Tibial nerve (tissue), 4 donors: Measurements from ENCODE around the gene POMT2. TPM values are rescaled to one million over a fixed set of nuclear protein-coding genes. Genes with fewer than 3 reads are reported as not detected.

ENCODE experiments used
- DNase-seq, 2 donors: peaks; one replicate each; pipeline ENCODE4 v3.0.0-alpha.2; 2019; ENCODE audit warnings: low spot score in 2 of 2
- H3K27ac ChIP-seq, 4 donors: fragments of 200-600 bp; sonication (generic) in 3 of 4; one replicate each; pipeline ENCODE4 v1.5.1; 2017 to 2019; ENCODE audit warnings: mild to moderate bottlenecking in 1 of 4
- H3K27me3 ChIP-seq, 2 donors: fragments of 200-600 bp; sonication (generic) in 1 of 2; one replicate each; pipeline versions ENCODE4 v1.5.1 to v1.6.0; 2017 to 2019
- H3K36me3 ChIP-seq, 3 donors: fragments of 200-600 bp; sonication (generic); one replicate each; pipeline ENCODE4 v1.5.1; 2018 to 2019
- H3K4me1 ChIP-seq, 4 donors: fragments of 200-600 bp; sonication (generic) in 3 of 4; one replicate each; pipeline ENCODE4 v1.5.1; 2017 to 2019
- H3K4me3 ChIP-seq, 4 donors: fragments of 200-600 bp; sonication (generic) in 3 of 4; one replicate each; pipeline ENCODE4 v1.5.1; 2017 to 2019; ENCODE audit warnings: mild to moderate bottlenecking in 1 of 4, moderate library complexity in 1 of 4
- H3K9me3 ChIP-seq, 4 donors: fragments of 200-600 bp; sonication (generic) in 3 of 4; one replicate each; pipeline ENCODE4 v1.5.1; 2017 to 2019
- CTCF ChIP-seq, 5 experiments: fragments of 200-600 bp in 3 of 5; fragments of 450-650 bp in 2 of 5; sonication (generic) in 3 of 5; IDR thresholded peaks; one replicate each; pipeline ENCODE4 v1.5.1; 2016 to 2019; ENCODE audit warnings: antibody characterized with exemption in 5 of 5, mild to moderate bottlenecking in 3 of 5, moderate library complexity in 2 of 5
- EP300 ChIP-seq, 2 donors: sonication (generic); formaldehyde crosslinking; IDR thresholded peaks; one replicate each; pipeline ENCODE4 v1.6.1; 2017; ENCODE audit warnings: antibody characterized with exemption in 2 of 2, mild to moderate bottlenecking in 1 of 2
- POLR2A ChIP-seq, 2 donors: fragments of 450-650 bp; IDR thresholded peaks; one replicate each; pipeline ENCODE4 v1.6.1; 2017; ENCODE audit warnings: antibody characterized with exemption in 2 of 2, mild to moderate bottlenecking in 2 of 2, moderate library complexity in 2 of 2
- WGBS, 2 donors: methylation state at CpG; one replicate each; pipeline ENCODE4 v1.1.5; 2018; 5-methylcytosine and 5-hydroxymethylcytosine counted together
- total RNA-seq, 4 donors: library from RNA; depleted of rRNA; stranded (reverse); fragments of >200 nt; gene quantifications; one replicate each; pipeline ENCODE4 v1.1.0, GENCODE V29; 2016

The POMT2 gene
- total RNA-seq, 4 donors from 2014 or later = 23.9 to 38.7 (median 28.9) TPM

GRCh38 chr14:77266336-77266735 is 54.3 kb downstream of the POMT2 start:
- H3K36me3 ChIP-seq = no peaks in the 10 kb centered on the region
- H3K4me3 ChIP-seq = no peak overlapping the region
- H3K4me1 ChIP-seq = peaks cover 0 to 10% (median 0%) of the 10 kb centered on the region in 4 donors
- peaks cover 0 to 48% of the 10 kb centered on the region in 2 donors for H3K27me3 ChIP-seq
- no peak overlapping the region for H3K27ac ChIP-seq
- TF ChIP-seq POLR2A (IDR thresholded peaks at IDR 0.05) = no peak
- TF ChIP-seq CTCF (IDR thresholded peaks at IDR 0.05) = no peak
- no peak for TF ChIP-seq EP300 (IDR thresholded peaks at IDR 0.05)
- WGBS, 2 donors = 87 to 90% methylated on average over 8 of the region's 8 CpGs
- no peak for DNase-seq
- peaks cover 0 to 20% (median 2%) of the 10 kb centered on the region in 4 donors for H3K9me3 ChIP-seq

- Histone ChIP-seq H3K36me3 (no peaks in the 10 kb centered on the region), H3K4me3 (no peak overlapping the region), H3K9me3 (peaks cover 0 to 20% (median 2%) of the 10 kb centered on the region in 4 donors), H3K27me3 (peaks cover 0 to 42% of the 10 kb centered on the region in 2 donors), H3K4me1 (peaks cover 0 to 5% (median 0%) of the 10 kb centered on the region in 4 donors), H3K27ac (no peak overlapping the region)
- no peak for DNase-seq
- TF ChIP-seq EP300 (IDR thresholded peaks at IDR 0.05) (no peak), POLR2A (IDR thresholded peaks at IDR 0.05) (no peak), CTCF (IDR thresholded peaks at IDR 0.05) (no peak)
- WGBS, 2 donors = 53 to 74% methylated on average over 15 to 16 of the region's 16 CpGs
Observed at GRCh38 chr14:77265561-77266335, 54.9 kb downstream of the POMT2 start.

- peaks cover 0 to 20% (median 2%) of the 10 kb centered on the region in 4 donors for H3K9me3 ChIP-seq
- H3K4me1 ChIP-seq = no peaks in the 10 kb centered on the region
- H3K36me3 ChIP-seq = no peaks in the 10 kb centered on the region
- WGBS, 2 donors = 85 to 87% methylated on average over 2 of the region's 2 CpGs
- H3K27me3 ChIP-seq = peaks cover 0 to 36% of the 10 kb centered on the region in 2 donors
- DNase-seq = no peak
- no peak overlapping the region for H3K4me3 ChIP-seq
- H3K27ac ChIP-seq = no peak overlapping the region
- TF ChIP-seq EP300 (IDR thresholded peaks at IDR 0.05) (no peak), CTCF (IDR thresholded peaks at IDR 0.05) (no peak), POLR2A (IDR thresholded peaks at IDR 0.05) (no peak)
Observed at GRCh38 chr14:77265187-77265515, 55.5 kb downstream of the POMT2 start.

GRCh38 chr14:77264466-77265186 is 56.1 kb downstream of the POMT2 start:
- H3K36me3 ChIP-seq = no peaks in the 10 kb centered on the region
- no peak for DNase-seq
- WGBS, 2 donors = 82 to 85% methylated on average over 16 of the region's 16 CpGs
- TF ChIP-seq POLR2A (IDR thresholded peaks at IDR 0.05) = no peak
- H3K27me3 ChIP-seq = peaks cover 0 to 32% of the 10 kb centered on the region in 2 donors
- H3K4me1 ChIP-seq = no peaks in the 10 kb centered on the region
- H3K27ac ChIP-seq = no peak overlapping the region
- no peak overlapping the region for H3K4me3 ChIP-seq
- H3K9me3 ChIP-seq = peaks cover 0 to 20% (median 2%) of the 10 kb centered on the region in 4 donors

DNA sequence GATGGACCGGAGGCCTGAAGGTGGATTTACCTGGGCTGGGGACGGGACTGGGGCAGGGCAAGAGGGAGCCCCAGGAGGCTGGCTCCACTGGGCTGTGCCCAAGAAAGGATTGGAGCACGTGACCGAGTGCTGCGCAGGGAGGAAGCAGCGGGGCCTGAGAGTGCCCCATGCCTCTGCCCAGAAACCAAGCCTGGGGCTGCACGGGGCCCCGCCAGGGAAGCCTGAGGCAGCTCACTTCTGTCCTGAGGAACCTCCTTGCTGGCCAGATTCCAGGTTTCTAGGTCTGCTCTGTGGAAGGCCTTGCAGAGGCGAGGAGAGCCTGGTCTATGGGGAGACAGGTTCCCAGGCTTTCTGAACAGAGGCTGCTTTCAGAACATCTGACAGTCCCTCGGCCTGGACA is 60.1 kb downstream of the POMT2 start:
- Histone ChIP-seq H3K27ac (no peak overlapping the region), H3K9me3 (no peaks in the 10 kb centered on the region), H3K27me3 (no peaks in the 10 kb centered on the region), H3K4me1 (no peaks in the 10 kb centered on the region), H3K36me3 (no peaks in the 10 kb centered on the region), H3K4me3 (no peak overlapping the region)
- no peak for DNase-seq
- WGBS, 2 donors = 27 to 38% methylated on average over 9 to 10 of the region's 10 CpGs
- TF ChIP-seq CTCF (IDR thresholded peaks at IDR 0.05) (no peak), EP300 (IDR thresholded peaks at IDR 0.05) (no peak), POLR2A (IDR thresholded peaks at IDR 0.05) (no peak)
